Esophagus squamous epithelium (tissue), 4 donors: ENCODE measurements around the gene CPE.

ENCODE experiments used
- CTCF ChIP-seq, 6 experiments: fragments of 450-650 bp in 4 of 6; fragments of 200-600 bp in 2 of 6; sonication (generic) in 2 of 6; IDR thresholded peaks; one replicate each; pipeline ENCODE4 v1.5.1; 2016 to 2019; ENCODE audit warnings: antibody characterized with exemption in 6 of 6, mild to moderate bottlenecking in 4 of 6, moderate library complexity in 4 of 6
- POLR2A ChIP-seq, 4 donors: fragments of 450-650 bp; IDR thresholded peaks; one replicate each; pipeline ENCODE4 v1.6.1; 2017; ENCODE audit warnings: antibody characterized with exemption in 4 of 4, mild to moderate bottlenecking in 4 of 4, moderate library complexity in 3 of 4

GRCh38 chr4:165331359-165331758 lies 47.4 kb upstream of the CPE start:
- TF ChIP-seq CTCF (IDR thresholded peaks at IDR 0.05) (no peak), POLR2A (IDR thresholded peaks at IDR 0.05) (no peak)
